CD4-positive, CD25-positive, alpha-beta regulatory T cell (primary cell): Measurements from ENCODE around the gene ECHDC1. TPM values are rescaled to one million over a fixed set of nuclear protein-coding genes. Genes with fewer than 3 reads are reported as not detected.

Source experiments
- ATAC-seq, 2 donors: fragments of 150-1000 bp; cut with Tn5 transposase; one replicate each; pipeline ENCODE4 v1.10.0; 2021; ENCODE audit warnings: low read depth in 2 of 2, moderate number of reproducible peaks in 2 of 2, moderate library complexity in 1 of 2
- DNase-seq, 3 donors: peaks; one replicate each; pipeline versions ENCODE4 v3.0.0 to v3.0.0-alpha.2; 2012 to 2022; ENCODE audit warnings: mixed read lengths in 1 of 3
- H3K27ac ChIP-seq: one replicate; pipeline ENCODE4 v1.7.0; 2013; ENCODE audit warnings: mild to moderate bottlenecking, low read length; ENCODE audit not compliant: insufficient read depth, poor library complexity, severe bottlenecking
- H3K27me3 ChIP-seq: one replicate; pipeline ENCODE4 v1.7.0; 2013; ENCODE audit warnings: low read length; ENCODE audit not compliant: control insufficient read depth, insufficient read depth
- H3K36me3 ChIP-seq: one replicate; pipeline ENCODE4 v1.7.0; 2013; ENCODE audit warnings: mild to moderate bottlenecking, low read length, moderate library complexity; ENCODE audit not compliant: control insufficient read depth, insufficient read depth
- H3K4me1 ChIP-seq: 2 replicates; pipeline ENCODE4 v1.7.0; 2013; ENCODE audit warnings: mild to moderate bottlenecking, low read length; ENCODE audit not compliant: insufficient read depth, control insufficient read depth, poor library complexity, severe bottlenecking
- H3K4me3 ChIP-seq: one replicate; pipeline ENCODE4 v1.7.0; 2013; ENCODE audit warnings: low read depth, mild to moderate bottlenecking, low read length, moderate library complexity
- H3K9me3 ChIP-seq, 2 experiments: 1 replicate in 1 of 2; 2 replicates in 1 of 2; pipeline ENCODE4 v1.7.0; 2013; ENCODE audit warnings: low read length in 2 of 2, mild to moderate bottlenecking in 1 of 2, moderate library complexity in 1 of 2; ENCODE audit not compliant: control insufficient read depth in 2 of 2
- H3K27ac Mint-ChIP-seq, 3 donors: one replicate each; pipeline ENCODE4 v1.8.0; 2020 to 2022; ENCODE audit warnings: mild to moderate bottlenecking in 3 of 3, mixed read lengths in 3 of 3, moderate library complexity in 2 of 3
- H3K27me3 Mint-ChIP-seq: one replicate; pipeline ENCODE4 v1.8.0; 2022; ENCODE audit warnings: mild to moderate bottlenecking, mixed read lengths
- H3K36me3 Mint-ChIP-seq: one replicate; pipeline ENCODE4 v1.8.0; 2020; ENCODE audit warnings: mixed read lengths
- H3K4me1 Mint-ChIP-seq, 4 donors: one replicate each; pipeline ENCODE4 v1.8.0; 2020 to 2022; ENCODE audit warnings: mixed read lengths in 4 of 4, mild to moderate bottlenecking in 1 of 4
- H3K4me3 Mint-ChIP-seq, 4 donors: one replicate each; pipeline ENCODE4 v1.8.0; 2020 to 2022; ENCODE audit warnings: mild to moderate bottlenecking in 4 of 4, mixed read lengths in 4 of 4, moderate library complexity in 3 of 4
- H3K9me3 Mint-ChIP-seq, 7 donors: one replicate each; pipeline ENCODE4 v1.8.0; 2020 to 2022; ENCODE audit warnings: mixed read lengths in 7 of 7, mild to moderate bottlenecking in 3 of 7, moderate library complexity in 2 of 7
- polyA plus RNA-seq, 4 donors: library from polyadenylated mRNA; unstranded; fragments of 300-500 nt; fragmentation: Illumina TruSeq; gene quantifications; one replicate each; pipeline ENCODE4 v1.2.3, GENCODE V29; 2021
- total RNA-seq: library from RNA; stranded (reverse); gene quantifications from one replicate; pipeline ENCODE4 v1.2.3, GENCODE V29; 2022

ECHDC1 gene
- total and polyA plus RNA-seq, 5 donors from 2014 or later = 22.8 to 71.7 (median 56.6) TPM

DNA sequence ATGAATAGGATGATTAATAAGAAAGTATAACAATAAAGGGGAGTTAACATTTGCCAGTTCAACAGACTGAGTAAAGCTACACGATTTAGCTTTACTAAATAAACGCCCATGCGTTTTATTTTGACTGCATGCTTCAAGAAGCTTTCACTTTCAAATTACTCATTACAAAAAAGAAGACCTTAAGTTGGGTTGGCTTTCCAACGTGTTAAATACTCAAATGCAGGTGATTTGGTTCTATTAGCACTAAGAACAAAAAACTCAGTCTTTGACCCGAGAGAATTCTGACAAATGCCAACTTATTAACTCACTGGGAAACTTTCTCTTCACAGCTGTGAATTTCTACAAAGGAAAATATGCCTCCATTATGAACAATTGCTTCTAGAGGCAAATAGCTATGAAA lies 51.9 kb downstream of the ECHDC1 start:
- DNase-seq (peak in 1 of 3 donors; percentile 54), ATAC-seq (peak in 1 of 2 donors; percentile 56)
- H3K27ac ChIP-seq = no peak overlapping the region
- peaks cover 9% of the 10 kb centered on the region for H3K4me1 ChIP-seq
- peak overlapping the region; percentile 71 for H3K4me3 ChIP-seq
- no peaks in the 10 kb centered on the region for H3K27me3 ChIP-seq
- Mint-ChIP-seq H3K27ac (peak overlapping the region; percentile 27 to 83 (median 80)), H3K4me1 (peaks cover 24 to 43% (median 37%) of the 10 kb centered on the region in 4 donors), H3K4me3 (peak overlapping the region in 3 of 4 donors; percentile 69 to 70 (median 70)), H3K9me3 (peaks cover 0 to 2% (median 0%) of the 10 kb centered on the region in 7 donors), H3K36me3 (peaks cover 23% of the 10 kb centered on the region), H3K27me3 (no peaks in the 10 kb centered on the region)
- peaks cover 31% of the 10 kb centered on the region for H3K36me3 ChIP-seq
- no peaks in the 10 kb centered on the region for H3K9me3 ChIP-seq

DNA sequence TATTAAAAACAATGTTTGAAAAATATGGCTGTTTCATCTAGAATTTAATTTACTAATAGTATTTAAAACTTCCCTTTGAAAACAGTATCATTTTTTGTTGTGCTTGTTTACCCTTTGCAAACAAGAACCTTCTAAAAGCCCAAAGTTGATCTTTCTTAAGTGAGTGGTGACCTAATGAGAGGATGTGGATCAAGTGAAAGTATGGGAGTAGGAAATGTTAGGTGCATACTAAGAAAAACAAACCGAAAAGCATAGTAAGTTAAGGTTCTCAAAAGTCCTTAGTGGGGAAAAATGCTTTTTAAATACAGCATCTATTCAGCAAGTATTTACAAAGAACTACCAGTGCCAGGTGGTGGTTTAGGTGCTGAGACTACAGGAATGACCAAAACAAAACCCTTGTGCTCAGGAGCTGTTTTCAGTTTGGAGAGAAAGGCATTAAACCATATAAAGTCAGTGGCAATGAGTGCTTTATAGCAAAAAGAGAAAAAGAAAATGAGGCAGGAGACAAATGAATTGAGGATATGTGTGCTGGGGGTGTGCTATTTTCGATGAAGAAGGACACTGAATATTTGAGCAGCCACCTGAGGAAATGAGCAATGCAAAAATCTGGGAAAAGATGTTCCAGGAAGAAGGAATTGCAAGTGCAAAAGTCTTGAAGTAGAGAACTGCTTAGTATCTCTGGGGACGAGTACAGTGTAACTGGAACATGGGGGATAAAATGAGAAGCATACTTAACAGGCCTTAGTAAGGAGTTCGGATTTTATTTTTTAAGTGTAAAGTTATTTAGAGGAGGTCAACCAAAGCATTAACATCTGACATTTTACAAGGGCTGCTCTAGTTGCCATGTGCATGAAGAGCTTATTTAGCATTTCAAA lies 52.8 kb downstream of the ECHDC1 start:
- H3K27ac ChIP-seq = no peak overlapping the region
- H3K27ac Mint-ChIP-seq = peak overlapping the region; percentile 27 to 83 (median 80)
- peaks cover 0 to 2% (median 0%) of the 10 kb centered on the region in 7 donors for H3K9me3 Mint-ChIP-seq
- DNase-seq (peak in 1 of 3 donors; percentile 4), ATAC-seq (no peak)
- H3K27me3 ChIP-seq = no peaks in the 10 kb centered on the region
- H3K4me1 Mint-ChIP-seq = peaks cover 28 to 45% (median 42%) of the 10 kb centered on the region in 4 donors
- H3K36me3 Mint-ChIP-seq = peaks cover 31% of the 10 kb centered on the region
- H3K4me3 ChIP-seq = peak overlapping the region; percentile 71
- peaks cover 9% of the 10 kb centered on the region for H3K4me1 ChIP-seq
- H3K36me3 ChIP-seq = peaks cover 32% of the 10 kb centered on the region
- H3K4me3 Mint-ChIP-seq = peak overlapping the region in 3 of 4 donors; percentile 32 to 70 (median 69)
- no peaks in the 10 kb centered on the region for H3K27me3 Mint-ChIP-seq
- H3K9me3 ChIP-seq = no peaks in the 10 kb centered on the region

DNA sequence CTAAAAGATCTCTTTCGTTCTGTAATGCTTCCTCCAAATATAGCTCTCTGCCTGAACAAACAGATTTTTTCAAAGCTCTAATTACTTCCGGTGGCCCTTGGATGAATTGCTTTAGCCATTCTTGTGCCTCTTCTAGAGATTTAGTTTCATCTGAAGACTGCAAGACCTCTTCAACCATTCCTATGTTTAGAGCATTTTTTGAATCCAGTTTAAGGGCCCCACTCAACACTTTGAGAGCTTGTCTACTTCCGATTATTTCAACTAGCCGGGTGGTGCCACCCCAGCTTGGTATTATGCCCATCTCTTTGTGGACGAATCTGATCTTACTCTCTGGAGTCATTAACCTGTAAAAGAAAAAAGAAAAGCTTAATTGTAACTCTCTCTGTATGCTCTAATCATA lies 53.5 kb downstream of the ECHDC1 start:
- Histone ChIP-seq H3K4me1 (peaks cover 9% of the 10 kb centered on the region), H3K36me3 (peaks cover 32% of the 10 kb centered on the region), H3K27ac (no peak overlapping the region), H3K4me3 (no peak overlapping the region), H3K9me3 (no peaks in the 10 kb centered on the region), H3K27me3 (no peaks in the 10 kb centered on the region)
- H3K27ac Mint-ChIP-seq = peak overlapping the region in 1 of 3 donors; percentile 6
- no peak overlapping the region for H3K4me3 Mint-ChIP-seq
- H3K4me1 Mint-ChIP-seq = peaks cover 32 to 48% (median 45%) of the 10 kb centered on the region in 4 donors
- H3K9me3 Mint-ChIP-seq = peaks cover 0 to 2% (median 0%) of the 10 kb centered on the region in 7 donors
- H3K27me3 Mint-ChIP-seq = no peaks in the 10 kb centered on the region
- no peak for ATAC-seq
- H3K36me3 Mint-ChIP-seq = peaks cover 33% of the 10 kb centered on the region
- no peak for DNase-seq

DNA sequence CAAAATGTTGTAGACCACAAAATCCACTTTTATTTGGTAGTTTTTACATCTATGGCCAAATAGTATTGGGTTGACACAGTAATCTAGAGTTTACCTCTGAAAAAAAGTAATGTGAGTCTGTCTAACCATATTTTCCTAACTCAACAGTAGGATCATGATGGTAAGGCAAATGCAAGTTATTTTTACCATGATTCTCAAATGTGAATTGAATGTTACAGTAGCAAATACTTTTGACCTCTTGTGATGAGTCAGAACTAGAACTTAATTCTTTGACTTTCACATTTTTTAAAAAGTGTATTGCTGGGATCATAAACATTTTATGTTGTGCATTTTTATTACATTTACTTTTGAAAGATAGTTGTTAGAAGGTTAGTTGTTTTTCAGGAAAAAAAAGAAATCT lies 54.7 kb downstream of the ECHDC1 start:
- Mint-ChIP-seq H3K4me1 (peaks cover 30 to 49% (median 43%) of the 10 kb centered on the region in 4 donors), H3K9me3 (peaks cover 0 to 2% (median 0%) of the 10 kb centered on the region in 7 donors), H3K4me3 (no peak overlapping the region), H3K27me3 (no peaks in the 10 kb centered on the region), H3K27ac (no peak overlapping the region), H3K36me3 (peaks cover 33% of the 10 kb centered on the region)
- no peak for DNase-seq
- Histone ChIP-seq H3K36me3 (peaks cover 32% of the 10 kb centered on the region), H3K27me3 (no peaks in the 10 kb centered on the region), H3K4me3 (no peak overlapping the region), H3K4me1 (peaks cover 9% of the 10 kb centered on the region), H3K27ac (no peak overlapping the region), H3K9me3 (no peaks in the 10 kb centered on the region)
- no peak for ATAC-seq

DNA sequence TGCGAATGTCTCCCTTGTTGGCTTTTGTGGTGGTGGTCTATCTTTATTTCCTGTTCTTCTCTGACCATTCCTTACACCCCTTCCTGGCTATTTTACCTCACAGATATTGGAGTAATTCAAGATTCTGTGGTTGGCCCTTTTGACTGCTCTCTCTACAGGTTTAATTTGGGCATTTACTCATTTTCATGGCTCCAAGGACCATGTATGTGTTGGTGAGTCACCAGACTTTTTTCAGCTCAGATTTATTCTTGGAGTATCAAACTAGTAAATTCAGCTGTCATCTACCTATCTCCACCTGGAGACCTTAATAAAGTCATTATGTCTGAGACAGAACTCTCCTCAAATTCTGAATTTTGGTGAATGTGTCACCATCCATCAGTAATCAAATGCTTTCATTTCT lies 61.2 kb downstream of the ECHDC1 start:
- H3K27me3 Mint-ChIP-seq = no peaks in the 10 kb centered on the region
- DNase-seq (no peak), ATAC-seq (no peak)
- H3K9me3 Mint-ChIP-seq = peaks cover 0 to 2% (median 0%) of the 10 kb centered on the region in 7 donors
- H3K36me3 Mint-ChIP-seq = peaks cover 39% of the 10 kb centered on the region
- Histone ChIP-seq H3K4me3 (no peak overlapping the region), H3K27me3 (no peaks in the 10 kb centered on the region), H3K27ac (no peak overlapping the region), H3K9me3 (no peaks in the 10 kb centered on the region), H3K4me1 (no peaks in the 10 kb centered on the region), H3K36me3 (peaks cover 38% of the 10 kb centered on the region)
- H3K4me1 Mint-ChIP-seq = peaks cover 22 to 29% (median 24%) of the 10 kb centered on the region in 4 donors
- H3K27ac Mint-ChIP-seq = peak overlapping the region; percentile 5 to 61 (median 34)
- H3K4me3 Mint-ChIP-seq = no peak overlapping the region

DNA sequence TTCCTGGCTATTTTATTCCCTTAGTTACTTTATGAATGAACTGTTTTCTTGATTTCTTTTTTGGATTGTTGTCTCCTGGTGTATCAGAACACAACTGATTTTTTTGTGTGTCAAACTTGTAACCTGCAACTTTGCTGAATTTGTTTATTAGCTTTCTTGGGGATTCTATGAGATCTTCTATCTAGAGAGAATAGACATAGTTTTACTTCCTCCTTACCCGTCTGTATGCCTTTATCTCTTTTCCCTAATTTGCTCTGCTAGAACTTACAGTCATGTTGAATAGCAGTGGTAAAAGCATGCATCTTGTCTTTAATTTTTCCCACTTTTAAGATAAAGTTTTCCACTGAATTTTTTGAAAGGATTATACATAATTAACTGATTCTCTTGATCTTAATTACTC lies 63.6 kb downstream of the ECHDC1 start:
- Histone ChIP-seq H3K36me3 (peaks cover 23% of the 10 kb centered on the region), H3K9me3 (no peaks in the 10 kb centered on the region)

DNA sequence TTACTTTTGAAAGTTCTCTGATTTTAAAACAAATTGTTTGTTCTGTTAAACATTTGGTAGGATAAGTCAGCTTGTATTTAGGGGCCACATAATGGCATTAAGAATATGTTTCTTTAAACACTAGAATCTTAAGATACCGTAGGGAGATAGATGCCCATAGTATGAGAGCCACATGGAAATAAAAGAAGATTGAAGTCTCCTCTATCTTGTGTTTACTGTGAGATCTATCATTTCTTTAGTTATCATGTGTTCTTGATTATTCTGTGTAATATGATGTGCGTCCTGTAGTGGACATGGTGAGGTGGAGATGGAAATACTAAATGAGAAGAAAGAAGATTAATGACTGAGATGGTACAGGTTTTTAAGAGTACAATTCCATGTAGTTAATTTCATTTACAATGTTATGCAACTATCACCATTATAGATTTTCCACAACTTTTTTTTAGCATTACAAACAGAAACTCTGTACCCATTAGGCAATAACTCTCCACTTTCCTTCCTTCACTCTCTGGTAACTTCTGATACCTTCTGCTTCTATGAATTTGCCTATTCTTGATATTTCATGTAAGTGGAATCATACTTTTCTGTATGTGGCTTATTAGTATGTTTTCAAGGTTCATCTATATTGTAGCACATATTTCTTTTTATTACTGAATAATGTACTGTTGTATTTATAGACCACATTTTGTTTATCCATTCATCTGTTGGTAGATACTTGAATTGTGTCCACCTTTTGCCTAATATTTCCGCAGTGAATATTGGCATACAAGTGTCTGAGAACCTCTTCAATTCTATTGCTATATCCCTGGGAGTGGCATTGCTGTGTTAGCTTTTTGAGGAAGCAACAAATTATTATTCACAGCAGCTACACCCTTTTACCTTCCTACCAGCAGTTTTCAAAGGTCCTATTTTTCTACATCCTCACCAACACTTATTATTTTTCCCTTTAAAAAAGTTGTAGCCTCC lies 65.2 kb downstream of the ECHDC1 start:
- H3K4me1 ChIP-seq = no peaks in the 10 kb centered on the region
- Mint-ChIP-seq H3K27me3 (no peaks in the 10 kb centered on the region), H3K4me1 (peaks cover 11 to 25% (median 23%) of the 10 kb centered on the region in 4 donors), H3K36me3 (peaks cover 16% of the 10 kb centered on the region), H3K27ac (no peak overlapping the region), H3K9me3 (no peaks in the 10 kb centered on the region), H3K4me3 (no peak overlapping the region)
- peaks cover 23% of the 10 kb centered on the region for H3K36me3 ChIP-seq
- no peaks in the 10 kb centered on the region for H3K9me3 ChIP-seq
- H3K4me3 ChIP-seq = no peak overlapping the region
- ATAC-seq = no peak
- no peak for DNase-seq
- no peak overlapping the region for H3K27ac ChIP-seq
- no peaks in the 10 kb centered on the region for H3K27me3 ChIP-seq

More for the DNA sequence above, 63.6 kb downstream of the ECHDC1 start:
- no peak overlapping the region for H3K4me3 ChIP-seq
- H3K4me1 ChIP-seq = no peaks in the 10 kb centered on the region
- no peak for ATAC-seq
- H3K27me3 ChIP-seq = no peaks in the 10 kb centered on the region
- no peaks in the 10 kb centered on the region for H3K9me3 Mint-ChIP-seq
- no peak for DNase-seq
- H3K27ac ChIP-seq = no peak overlapping the region
- H3K36me3 Mint-ChIP-seq = peaks cover 22% of the 10 kb centered on the region
- no peaks in the 10 kb centered on the region for H3K27me3 Mint-ChIP-seq
- no peak overlapping the region for H3K4me3 Mint-ChIP-seq
- H3K27ac Mint-ChIP-seq = peak overlapping the region in 1 of 3 donors; percentile 5
- H3K4me1 Mint-ChIP-seq = peaks cover 15 to 20% (median 17%) of the 10 kb centered on the region in 4 donors
